Neural cell (in vitro differentiated cells): ENCODE data around the gene FSIP1. TPM values are rescaled to one million over a fixed set of nuclear protein-coding genes. Genes with fewer than 3 reads are reported as not detected.

Experiments used
- H2AFZ ChIP-seq: fragments of 200-600, 300-800 bp; sonication (generic), shearing (Covaris generic); 2 replicates; pipeline ENCODE4 v1.6.0; 2014; ENCODE audit warnings: low read depth, mild to moderate bottlenecking, antibody characterized with exemption, low read length, moderate library complexity
- H3F3A ChIP-seq: fragments of 200-600 bp; shearing (Covaris generic); 2 replicates; pipeline ENCODE4 v1.6.1; 2016; ENCODE audit warnings: mild to moderate bottlenecking, moderate library complexity, mixed read lengths, antibody characterized with exemption, low read length; ENCODE audit not compliant: insufficient read depth, poor library complexity, severe bottlenecking
- H3K27ac ChIP-seq: fragments of 200-600, 300-800 bp; sonication (generic), shearing (Covaris generic); 2 replicates; pipeline ENCODE4 v1.5.1; 2014; ENCODE audit warnings: mild to moderate bottlenecking, low read length, moderate library complexity
- H3K27me3 ChIP-seq: fragments of 300-800, 200-600 bp; sonication (generic), shearing (Covaris generic); 2 replicates; pipeline ENCODE4 v1.6.0; 2014; ENCODE audit warnings: mild to moderate bottlenecking, low read depth, low read length, moderate library complexity; ENCODE audit not compliant: insufficient read depth
- H3K36me3 ChIP-seq: fragments of 300-800, 200-600 bp; sonication (generic), shearing (Covaris generic); 2 replicates; pipeline ENCODE4 v1.5.1; 2014; ENCODE audit warnings: mild to moderate bottlenecking, antibody characterized with exemption, low read length, moderate library complexity; ENCODE audit not compliant: insufficient read depth
- H3K4me2 ChIP-seq: fragments of 300-800, 200-600 bp; sonication (generic), shearing (Covaris generic); 2 replicates; pipeline ENCODE4 v1.6.0; 2014; ENCODE audit warnings: mild to moderate bottlenecking, low read length
- H3K4me3 ChIP-seq: fragments of 300-800, 200-600 bp; sonication (generic), shearing (Covaris generic); 2 replicates; pipeline ENCODE4 v1.5.1; 2014; ENCODE audit warnings: mild to moderate bottlenecking, low read length, moderate library complexity
- H3K79me2 ChIP-seq: fragments of 200-600 bp; shearing (Covaris generic); replicated peaks from 2 replicates; pipeline ENCODE4 v1.6.0; 2014; ENCODE audit warnings: mild to moderate bottlenecking, low read length, moderate library complexity; ENCODE audit not compliant: insufficient read depth
- H3K9ac ChIP-seq: fragments of 300-800, 200-600 bp; sonication (generic), shearing (Covaris generic); 2 replicates; pipeline ENCODE4 v1.6.1; 2016; ENCODE audit warnings: mild to moderate bottlenecking, low read length, mixed read lengths
- H3K9me2 ChIP-seq: fragments of 200-600 bp; shearing (Covaris generic); 2 replicates; pipeline ENCODE4 v1.6.1; 2016; ENCODE audit warnings: mild to moderate bottlenecking, low read length, mixed read lengths; ENCODE audit not compliant: insufficient read depth
- H3K9me3 ChIP-seq: fragments of 200-600, 300-800 bp; sonication (generic), shearing (Covaris generic); 2 replicates; pipeline ENCODE4 v1.6.1; 2016; ENCODE audit warnings: mild to moderate bottlenecking, mixed run types, low read length, moderate library complexity, mixed read lengths
- H4K20me1 ChIP-seq: fragments of 200-600 bp; shearing (Covaris generic); 2 replicates; pipeline ENCODE4 v1.6.1; 2016; ENCODE audit warnings: mild to moderate bottlenecking, mixed run types; ENCODE audit not compliant: insufficient read depth
- CTCF ChIP-seq: fragments of 450-650 bp; IDR thresholded peaks from 2 replicates; pipeline ENCODE4 v1.5.1; 2014; ENCODE audit warnings: antibody characterized with exemption, mild to moderate bottlenecking, moderate library complexity; ENCODE audit not compliant: poor library complexity, severe bottlenecking
- EP300 ChIP-seq: fragments of 450-650 bp; conservative IDR thresholded peaks from 2 replicates; pipeline ENCODE4 v1.6.1; 2014; ENCODE audit warnings: antibody characterized with exemption, mild to moderate bottlenecking, moderate library complexity; ENCODE audit not compliant: poor library complexity, severe bottlenecking
- EZH2 ChIP-seq: fragments of 200-600, 300-800 bp; shearing (Covaris generic), sonication (generic); IDR thresholded peaks from 2 replicates; pipeline ENCODE4 v1.6.1; 2014; ENCODE audit warnings: antibody characterized with exemption, low read length, borderline replicate concordance, mild to moderate bottlenecking; ENCODE audit not compliant: insufficient read depth, poor library complexity, severe bottlenecking
- MXI1 ChIP-seq: fragments of 450-650 bp; conservative IDR thresholded peaks from 2 replicates; pipeline ENCODE4 v1.6.1; 2014; ENCODE audit warnings: antibody characterized with exemption, mild to moderate bottlenecking; ENCODE audit not compliant: poor library complexity, severe bottlenecking
- POLR2AphosphoS5 ChIP-seq: IDR thresholded peaks from 2 replicates; pipeline ENCODE4 v1.6.1; 2012
- RAD21 ChIP-seq: fragments of 450-650 bp; conservative IDR thresholded peaks from 2 replicates; pipeline ENCODE4 v1.6.1; 2014; ENCODE audit warnings: antibody characterized with exemption, mild to moderate bottlenecking, moderate library complexity
- REST ChIP-seq: IDR thresholded peaks from 2 replicates; pipeline ENCODE4 v1.6.1; 2012; ENCODE audit warnings: borderline replicate concordance
- SMC3 ChIP-seq: fragments of 450-650 bp; conservative IDR thresholded peaks from 2 replicates; pipeline ENCODE4 v1.6.1; 2014; ENCODE audit warnings: antibody characterized with exemption, mild to moderate bottlenecking, moderate library complexity; ENCODE audit not compliant: poor library complexity
- TAF1 ChIP-seq: IDR thresholded peaks from 2 replicates; pipeline ENCODE4 v1.6.1; 2012; ENCODE audit warnings: low read depth
- polyA plus RNA-seq: library from polyadenylated mRNA; depleted of rRNA; stranded (reverse); fragments of >200 nt; gene quantifications from 2 replicates; pipeline ENCODE4 v1.2.3, GENCODE V29; 2014

The FSIP1 gene
- polyA plus RNA-seq, 1 donor from 2014 or later, result 3.8 TPM

- H3K9me3 ChIP-seq, result no peaks in the 10 kb centered on the region
- TF ChIP-seq RAD21 (peak; percentile 86), POLR2AphosphoS5 (no peak), MXI1 (no peak), REST (no peak), SMC3 (peak; percentile 85), TAF1 (no peak), CTCF (peak; percentile 80), EZH2 (no peak)
- H2AFZ ChIP-seq, result no peak overlapping the region
- no peaks in the 10 kb centered on the region for H3F3A ChIP-seq
- no peak overlapping the region for H3K4me3 ChIP-seq
- no peaks in the 10 kb centered on the region for H4K20me1 ChIP-seq
- H3K27ac ChIP-seq, result no peak overlapping the region
- H3K9me2 ChIP-seq, result no peaks in the 10 kb centered on the region
- H3K27me3 ChIP-seq, result no peaks in the 10 kb centered on the region
- H3K9ac ChIP-seq, result no peak overlapping the region
- H3K36me3 ChIP-seq, result no peaks in the 10 kb centered on the region
- no peak overlapping the region for H3K4me2 ChIP-seq
- no peaks in the 10 kb centered on the region for H3K79me2 ChIP-seq
These were observed 96.5 kb downstream of the FSIP1 start for GRCh38 chr15:39685999-39686613.

GRCh38 chr15:39685367-39685766, 97.3 kb downstream of the FSIP1 start:
- Histone ChIP-seq H3K4me2 (no peak overlapping the region), H3F3A (no peaks in the 10 kb centered on the region), H3K79me2 (no peaks in the 10 kb centered on the region), H4K20me1 (no peaks in the 10 kb centered on the region), H3K9ac (no peak overlapping the region), H3K4me3 (no peak overlapping the region), H3K27me3 (no peaks in the 10 kb centered on the region), H3K36me3 (no peaks in the 10 kb centered on the region), H3K9me2 (no peaks in the 10 kb centered on the region), H2AFZ (no peak overlapping the region), H3K9me3 (no peaks in the 10 kb centered on the region), H3K27ac (no peak overlapping the region)
- TF ChIP-seq REST, result no peak
- TF ChIP-seq EZH2, result no peak
- TF ChIP-seq EP300, result no peak
- no peak for TF ChIP-seq RAD21
- no peak for TF ChIP-seq MXI1
- no peak for TF ChIP-seq CTCF
- TF ChIP-seq SMC3, result no peak
- TF ChIP-seq TAF1, result no peak
- TF ChIP-seq POLR2AphosphoS5, result no peak
